ENCODE results near the gene CTIF. TPM values are rescaled to one million over a fixed set of nuclear protein-coding genes. Genes with fewer than 3 reads are reported as not detected.

Gene CTIF
- total RNA-seq, 1 donor from 2014 or later = 60.0 TPM

- no peak for DNase-seq
- H3K4me1 ChIP-seq = peaks cover 67% of the 10 kb centered on the region
- no peaks in the 10 kb centered on the region for H3K27me3 ChIP-seq (ENCODE audit: low read depth)
- peaks cover 12% of the 10 kb centered on the region for H3K36me3 ChIP-seq
- no peak overlapping the region for H3K4me3 ChIP-seq
- peaks cover 3% of the 10 kb centered on the region for H3K9me3 ChIP-seq (replicated peaks)
- TF ChIP-seq, protein P1, sequence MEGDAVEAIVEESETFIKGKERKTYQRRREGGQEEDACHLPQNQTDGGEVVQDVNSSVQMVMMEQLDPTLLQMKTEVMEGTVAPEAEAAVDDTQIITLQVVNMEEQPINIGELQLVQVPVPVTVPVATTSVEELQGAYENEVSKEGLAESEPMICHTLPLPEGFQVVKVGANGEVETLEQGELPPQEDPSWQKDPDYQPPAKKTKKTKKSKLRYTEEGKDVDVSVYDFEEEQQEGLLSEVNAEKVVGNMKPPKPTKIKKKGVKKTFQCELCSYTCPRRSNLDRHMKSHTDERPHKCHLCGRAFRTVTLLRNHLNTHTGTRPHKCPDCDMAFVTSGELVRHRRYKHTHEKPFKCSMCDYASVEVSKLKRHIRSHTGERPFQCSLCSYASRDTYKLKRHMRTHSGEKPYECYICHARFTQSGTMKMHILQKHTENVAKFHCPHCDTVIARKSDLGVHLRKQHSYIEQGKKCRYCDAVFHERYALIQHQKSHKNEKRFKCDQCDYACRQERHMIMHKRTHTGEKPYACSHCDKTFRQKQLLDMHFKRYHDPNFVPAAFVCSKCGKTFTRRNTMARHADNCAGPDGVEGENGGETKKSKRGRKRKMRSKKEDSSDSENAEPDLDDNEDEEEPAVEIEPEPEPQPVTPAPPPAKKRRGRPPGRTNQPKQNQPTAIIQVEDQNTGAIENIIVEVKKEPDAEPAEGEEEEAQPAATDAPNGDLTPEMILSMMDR (IDR thresholded peaks at IDR 0.05; ENCODE audit: borderline replicate concordance) = no peak
- no peak overlapping the region for H3K27ac ChIP-seq (replicated peaks)
- intact Hi-C loops (cut with micrococcal nuclease) = no loop called here
Observed at GRCh38 chr18:48754559-48754958, 215.7 kb downstream of the CTIF start.

DNA sequence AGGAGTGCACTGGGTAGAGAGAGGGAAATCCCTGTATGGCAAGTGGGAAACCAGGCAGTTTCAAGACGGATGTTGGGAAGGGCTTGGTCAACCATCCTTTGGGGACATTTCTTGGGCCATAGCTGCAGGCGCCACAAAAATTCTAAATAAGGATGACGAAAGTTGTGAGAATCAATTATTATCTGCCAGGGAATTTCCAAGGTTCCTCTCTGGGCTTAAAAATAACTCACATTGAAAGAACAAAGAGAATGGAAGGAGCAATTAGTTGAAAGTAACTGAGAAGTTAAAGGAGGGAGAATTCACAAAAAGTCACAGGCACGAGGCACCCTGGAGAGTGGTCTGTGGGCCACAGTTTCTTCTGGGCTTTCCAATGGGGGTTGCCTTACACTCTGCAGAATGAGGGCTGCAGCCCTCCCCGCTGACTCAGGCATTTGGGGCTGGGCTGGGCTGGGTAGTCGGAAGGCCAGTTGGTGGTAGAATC is 216.2 kb downstream of the CTIF start:
- no peak for DNase-seq
- TF ChIP-seq, protein P1 (IDR thresholded peaks at IDR 0.05; ENCODE audit: borderline replicate concordance) = no peak
- no peak overlapping the region for H3K4me3 ChIP-seq
- H3K9me3 ChIP-seq (replicated peaks) = peaks cover 3% of the 10 kb centered on the region
- H3K4me1 ChIP-seq = peaks cover 63% of the 10 kb centered on the region
- intact Hi-C loops (cut with micrococcal nuclease) = no loop called here
- no peak overlapping the region for H3K27ac ChIP-seq (replicated peaks)
- no peaks in the 10 kb centered on the region for H3K27me3 ChIP-seq (ENCODE audit: low read depth)
- peaks cover 12% of the 10 kb centered on the region for H3K36me3 ChIP-seq

GRCh38 chr18:48756511-48757226 is 217.8 kb downstream of the CTIF start:
- H3K36me3 ChIP-seq = peaks cover 17% of the 10 kb centered on the region
- no peak for DNase-seq
- no peak overlapping the region for H3K27ac ChIP-seq (replicated peaks)
- TF ChIP-seq, protein P1 (IDR thresholded peaks at IDR 0.05; ENCODE audit: borderline replicate concordance) = no peak
- no peak overlapping the region for H3K4me3 ChIP-seq
- peaks cover 3% of the 10 kb centered on the region for H3K9me3 ChIP-seq (replicated peaks)
- no peaks in the 10 kb centered on the region for H3K27me3 ChIP-seq (ENCODE audit: low read depth)
- peaks cover 60% of the 10 kb centered on the region for H3K4me1 ChIP-seq
- intact Hi-C loops (cut with micrococcal nuclease) = no loop called here

DNA sequence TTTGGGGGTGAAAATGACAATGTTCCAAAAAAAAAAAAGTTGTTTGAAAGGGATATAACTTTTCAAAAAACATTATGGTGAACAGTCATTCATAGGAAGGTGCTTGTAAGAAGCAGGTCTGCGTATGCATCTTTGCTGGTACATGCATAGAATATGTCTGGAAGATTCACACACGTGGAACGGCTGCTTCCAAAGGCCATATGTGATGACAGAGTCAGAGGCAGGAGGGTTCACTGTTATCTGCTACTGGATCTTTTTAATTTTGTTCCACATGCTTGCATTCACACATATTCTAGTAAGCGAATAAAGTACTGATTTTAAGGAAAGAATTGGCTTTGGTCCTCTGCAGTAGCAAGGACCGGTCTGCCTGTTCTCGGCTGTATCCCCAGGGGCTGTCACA is 218.5 kb downstream of the CTIF start:
- intact Hi-C loops (cut with micrococcal nuclease) = no loop called here
- no peak for DNase-seq

DNA sequence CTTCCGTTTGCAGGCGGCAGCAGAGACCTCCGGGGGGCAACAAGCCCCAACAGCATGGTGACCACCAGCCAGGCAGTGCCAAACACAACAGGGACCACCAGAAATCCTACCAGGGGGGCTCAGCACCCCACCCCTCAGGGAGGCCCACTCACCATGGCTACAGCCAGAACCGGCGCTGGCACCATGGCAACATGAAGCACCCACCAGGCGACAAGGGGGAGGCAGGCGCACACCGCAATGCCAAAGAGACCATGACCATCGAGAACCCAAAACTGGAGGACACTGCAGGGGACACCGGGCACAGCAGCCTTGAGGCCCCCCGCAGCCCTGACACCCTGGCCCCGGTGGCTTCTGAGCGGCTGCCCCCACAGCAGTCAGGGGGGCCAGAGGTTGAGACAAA is 219.1 kb downstream of the CTIF start:
- Histone ChIP-seq H3K27ac (replicated peaks) (no peak overlapping the region), H3K4me3 (no peak overlapping the region), H3K9me3 (replicated peaks) (peaks cover 3% of the 10 kb centered on the region), H3K27me3 (ENCODE audit: low read depth) (no peaks in the 10 kb centered on the region), H3K4me1 (peaks cover 62% of the 10 kb centered on the region), H3K36me3 (peaks cover 29% of the 10 kb centered on the region)
- intact Hi-C loops (cut with micrococcal nuclease) = no loop called here
- no peak for DNase-seq
- TF ChIP-seq, protein P1 (IDR thresholded peaks at IDR 0.05; ENCODE audit: borderline replicate concordance) = no peak

More for the DNA sequence above, 218.5 kb downstream of the CTIF start:
- no peak overlapping the region for H3K4me3 ChIP-seq
- peaks cover 60% of the 10 kb centered on the region for H3K4me1 ChIP-seq
- H3K27me3 ChIP-seq (ENCODE audit: low read depth) = no peaks in the 10 kb centered on the region
- H3K36me3 ChIP-seq = peaks cover 24% of the 10 kb centered on the region
- peaks cover 3% of the 10 kb centered on the region for H3K9me3 ChIP-seq (replicated peaks)
- H3K27ac ChIP-seq (replicated peaks) = no peak overlapping the region
- TF ChIP-seq, protein P1 (IDR thresholded peaks at IDR 0.05; ENCODE audit: borderline replicate concordance) = no peak

Measured in left ventricle myocardium inferior (tissue), 1 donor.